SK-N-SH (cell line): ENCODE results near the gene KIF16B. TPM values are rescaled to one million over a fixed set of nuclear protein-coding genes. Genes with fewer than 3 reads are reported as not detected.

Source experiments
- CTCF ChIA-PET: fragments of 300-600, 350-600 bp; formaldehyde crosslinking; extraction: SDS; loops from one replicate; lab custom pipeline; 2021; lab: Yijun Ruan, JAX
- POLR2A ChIA-PET: fragments of 350-600 bp; sonication (Branson Sonifier 250); formaldehyde crosslinking; extraction: SDS; loops from one replicate; lab custom pipeline; 2020; ENCODE audit warnings: antibody characterized with exemption, inconsistent platforms; lab: Yijun Ruan, JAX
- DNase-seq: peaks from one replicate; pipeline ENCODE4 v3.0.0; 2012
- H2AFZ ChIP-seq: fragments of 200-600 bp; sonication (generic); 2 replicates; pipeline ENCODE4 v1.8.1; 2016; ENCODE audit warnings: antibody characterized with exemption, mild to moderate bottlenecking, low read depth
- H3F3A ChIP-seq: fragments of 200-600 bp; sonication (generic); replicated peaks from 2 replicates; pipeline ENCODE3; 2016; ENCODE audit warnings: antibody characterized with exemption, mild to moderate bottlenecking; ENCODE audit not compliant: insufficient read depth
- H3K27ac ChIP-seq, 2 experiments: fragments of 200-500 bp in 1 of 2; fragments of 200-600 bp in 1 of 2; sonication (Bioruptor generic) in 1 of 2; sonication (generic), shearing (Covaris generic) in 1 of 2; 2 replicates each; pipeline versions ENCODE4 v1.5.1 to v1.6.1; 2014 to 2016; ENCODE audit warnings: low read depth in 2 of 2, inconsistent platforms in 1 of 2, low read length in 1 of 2, mild to moderate bottlenecking in 1 of 2, mixed read lengths in 1 of 2
- H3K27me3 ChIP-seq: fragments of 200-600 bp; sonication (generic), shearing (Covaris generic); 2 replicates; pipeline ENCODE4 v1.6.1; 2016; ENCODE audit warnings: mixed run types; ENCODE audit not compliant: insufficient read depth
- H3K36me3 ChIP-seq, 2 experiments: fragments of 200-500 bp in 1 of 2; fragments of 200-600 bp in 1 of 2; sonication (Bioruptor generic) in 1 of 2; sonication (generic) in 1 of 2; replicated peaks in 1 of 2; 2 replicates each; pipeline versions ENCODE3 to v1.5.1; 2014 to 2016; ENCODE audit warnings: low read length in 1 of 2, mild to moderate bottlenecking in 1 of 2; ENCODE audit not compliant: insufficient read depth in 2 of 2, control insufficient read depth in 1 of 2
- H3K4me1 ChIP-seq, 2 experiments: fragments of 200-500 bp in 1 of 2; fragments of 200-600 bp in 1 of 2; sonication (Bioruptor generic) in 1 of 2; sonication (generic), shearing (Covaris generic) in 1 of 2; 2 replicates each; pipeline versions ENCODE4 v1.5.1 to v1.6.1; 2014 to 2016; ENCODE audit warnings: low read depth in 1 of 2, low read length in 1 of 2, mixed run types in 1 of 2; ENCODE audit not compliant: insufficient read depth in 2 of 2, control insufficient read depth in 1 of 2
- H3K4me2 ChIP-seq: fragments of 200-600 bp; sonication (generic), shearing (Covaris generic); 2 replicates; pipeline ENCODE4 v1.6.1; 2017; ENCODE audit warnings: mixed run types
- H3K4me3 ChIP-seq, 2 experiments: fragments of 200-500 bp in 1 of 2; fragments of 200-600 bp in 1 of 2; sonication (Bioruptor generic) in 1 of 2; sonication (generic), shearing (Covaris generic) in 1 of 2; 2 replicates each; pipeline versions ENCODE4 v1.5.1 to v1.8.1; 2014 to 2016; ENCODE audit warnings: low read depth in 2 of 2, inconsistent platforms in 1 of 2, low read length in 1 of 2, mild to moderate bottlenecking in 1 of 2, mixed read lengths in 1 of 2, moderate library complexity in 1 of 2
- H3K79me2 ChIP-seq: fragments of 200-600 bp; sonication (generic); 2 replicates; pipeline ENCODE4 v1.8.1; 2017; ENCODE audit warnings: mild to moderate bottlenecking; ENCODE audit not compliant: insufficient read depth
- H3K9ac ChIP-seq: fragments of 200-600 bp; sonication (generic); 2 replicates; pipeline ENCODE4 v1.6.1; 2017; ENCODE audit warnings: mixed run types
- H3K9me2 ChIP-seq: fragments of 200-600 bp; sonication (generic); 2 replicates; pipeline ENCODE4 v1.6.1; 2017; ENCODE audit warnings: mixed run types
- H3K9me3 ChIP-seq: fragments of 200-600 bp; sonication (generic); 2 replicates; pipeline ENCODE4 v1.6.1; 2017; ENCODE audit warnings: mixed run types, mild to moderate bottlenecking, moderate library complexity
- H4K20me1 ChIP-seq: fragments of 200-600 bp; sonication (generic); 2 replicates; pipeline ENCODE4 v1.6.1; 2017; ENCODE audit warnings: mild to moderate bottlenecking, mixed run types; ENCODE audit not compliant: insufficient read depth
- CHD2 ChIP-seq: fragments of 150-350 bp; IDR thresholded peaks from 2 replicates; pipeline ENCODE4 v1.6.1; 2018; ENCODE audit warnings: low read length; ENCODE audit not compliant: partially characterized antibody
- EP300 ChIP-seq, 2 experiments: IDR thresholded peaks; 2 replicates each; pipeline versions ENCODE4 v1.4.0 to v1.6.1; 2012; ENCODE audit warnings: borderline replicate concordance in 1 of 2, low read depth in 1 of 2, low read length in 1 of 2
- FOXJ3 ChIP-seq: sonication (generic); formaldehyde crosslinking; IDR thresholded peaks from 2 replicates; pipeline ENCODE4 v1.5.1; 2020; ENCODE audit warnings: mild to moderate bottlenecking, missing genetic modification reagents
- JUND ChIP-seq: IDR thresholded peaks from 2 replicates; pipeline ENCODE4 v1.4.0; 2012
- MEF2A ChIP-seq: IDR thresholded peaks from 2 replicates; pipeline ENCODE4 v1.4.0; 2012; ENCODE audit warnings: low read depth, borderline replicate concordance
- MXI1 ChIP-seq: IDR thresholded peaks from 2 replicates; pipeline ENCODE4 v1.6.1; 2012; ENCODE audit warnings: mild to moderate bottlenecking, low read depth, low read length, improper control_type of control experiment
- NFIC ChIP-seq: IDR thresholded peaks from 2 replicates; pipeline ENCODE4 v1.4.0; 2012; ENCODE audit warnings: borderline replicate concordance
- RAD21 ChIP-seq: IDR thresholded peaks from 2 replicates; pipeline ENCODE4 v1.6.1; 2012; ENCODE audit warnings: mild to moderate bottlenecking, low read length
- SIN3A ChIP-seq: IDR thresholded peaks from 2 replicates; pipeline ENCODE4 v1.6.1; 2012; ENCODE audit warnings: low read depth, mild to moderate bottlenecking, low read length, moderate library complexity, borderline replicate concordance
- TAF1 ChIP-seq: IDR thresholded peaks from 2 replicates; pipeline ENCODE4 v1.6.1; 2012; ENCODE audit warnings: low read depth, mild to moderate bottlenecking, low read length, moderate library complexity, borderline replicate concordance
- WGBS: methylation state at CpG from one replicate; pipeline ENCODE4 v1.1.6; 2017; ENCODE audit warnings: low lambda C conversion rate; 5-methylcytosine and 5-hydroxymethylcytosine counted together
- polyA plus RNA-seq, 3 experiments: library from polyadenylated mRNA; depleted of rRNA; stranded (reverse); fragments of >200 nt; gene quantifications; 2 replicates each; pipeline ENCODE4 v1.2.3, GENCODE V29; 2012
- TF ChIP-seq, protein P1 (sequence below): IDR thresholded peaks from 2 replicates; pipeline ENCODE4 v1.4.0; 2012; ENCODE audit warnings: low read depth, borderline replicate concordance
- TF ChIP-seq, protein P2 (sequence below): IDR thresholded peaks from 2 replicates; pipeline ENCODE4 v1.6.1; 2012; ENCODE audit warnings: mild to moderate bottlenecking, low read depth, low read length, moderate library complexity
- TF ChIP-seq, protein P3 (sequence below): fragments of 150-350 bp; IDR thresholded peaks from 2 replicates; pipeline ENCODE4 v1.6.1; 2017; ENCODE audit warnings: antibody characterized with exemption, low read length, low read depth, borderline replicate concordance
- TF ChIP-seq, protein P4 (sequence below): IDR thresholded peaks from 2 replicates; pipeline ENCODE4 v1.4.0; 2012; ENCODE audit warnings: low read depth
- TF ChIP-seq, protein P5 (sequence below): IDR thresholded peaks from 2 replicates; pipeline ENCODE4; 2012
- TF ChIP-seq, protein P6 (sequence below): fragments of 200-600 bp; sonication (generic); IDR thresholded peaks from 2 replicates; pipeline ENCODE4 v1.6.1; 2017; ENCODE audit warnings: antibody characterized with exemption, mild to moderate bottlenecking, moderate library complexity

The KIF16B gene
- polyA plus RNA-seq, 1 of the 3 experiments (the other 2 are of a cell fraction), result 3.3 TPM

DNA sequence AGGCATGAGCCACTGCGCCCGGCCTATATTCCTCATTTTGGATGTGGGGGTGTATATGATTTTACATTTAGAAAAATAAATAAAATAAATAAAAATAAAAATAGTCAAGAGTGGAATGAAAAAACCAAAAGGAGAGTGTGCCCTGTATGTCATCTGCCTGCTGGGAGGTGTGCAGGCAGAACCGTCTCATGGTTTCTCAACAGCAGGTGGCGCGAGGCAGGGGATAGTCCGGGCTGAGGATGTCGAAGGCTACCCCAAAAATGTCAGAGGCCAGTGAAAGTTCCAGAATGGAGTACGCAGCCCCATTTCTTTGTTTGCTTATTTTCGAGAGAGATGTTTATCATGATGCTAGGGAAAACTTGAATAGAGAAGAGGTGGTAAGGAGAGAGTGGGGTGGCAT lies 16.4 kb upstream of the KIF16B start:
- Histone ChIP-seq H3K4me1 (no peaks in the 10 kb centered on the region), H3K9me2 (no peaks in the 10 kb centered on the region), H3K36me3 (no peaks in the 10 kb centered on the region), H3F3A (no peaks in the 10 kb centered on the region), H3K4me2 (no peak overlapping the region), H3K9me3 (no peaks in the 10 kb centered on the region), H3K9ac (no peak overlapping the region), H3K27ac (no peak overlapping the region), H3K4me3 (no peak overlapping the region), H2AFZ (no peak overlapping the region), H3K79me2 (no peaks in the 10 kb centered on the region), H3K27me3 (no peaks in the 10 kb centered on the region; the same call in 1 of the 2 replicates), H4K20me1 (no peaks in the 10 kb centered on the region)
- TF ChIP-seq MEF2A (no peak), NFIC (no peak), CHD2 (no peak), RAD21 (no peak)
- TF ChIP-seq, protein P1, sequence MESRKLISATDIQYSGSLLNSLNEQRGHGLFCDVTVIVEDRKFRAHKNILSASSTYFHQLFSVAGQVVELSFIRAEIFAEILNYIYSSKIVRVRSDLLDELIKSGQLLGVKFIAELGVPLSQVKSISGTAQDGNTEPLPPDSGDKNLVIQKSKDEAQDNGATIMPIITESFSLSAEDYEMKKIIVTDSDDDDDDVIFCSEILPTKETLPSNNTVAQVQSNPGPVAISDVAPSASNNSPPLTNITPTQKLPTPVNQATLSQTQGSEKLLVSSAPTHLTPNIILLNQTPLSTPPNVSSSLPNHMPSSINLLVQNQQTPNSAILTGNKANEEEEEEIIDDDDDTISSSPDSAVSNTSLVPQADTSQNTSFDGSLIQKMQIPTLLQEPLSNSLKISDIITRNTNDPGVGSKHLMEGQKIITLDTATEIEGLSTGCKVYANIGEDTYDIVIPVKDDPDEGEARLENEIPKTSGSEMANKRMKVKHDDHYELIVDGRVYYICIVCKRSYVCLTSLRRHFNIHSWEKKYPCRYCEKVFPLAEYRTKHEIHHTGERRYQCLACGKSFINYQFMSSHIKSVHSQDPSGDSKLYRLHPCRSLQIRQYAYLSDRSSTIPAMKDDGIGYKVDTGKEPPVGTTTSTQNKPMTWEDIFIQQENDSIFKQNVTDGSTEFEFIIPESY, result no peak
- TF ChIP-seq, protein P2, sequence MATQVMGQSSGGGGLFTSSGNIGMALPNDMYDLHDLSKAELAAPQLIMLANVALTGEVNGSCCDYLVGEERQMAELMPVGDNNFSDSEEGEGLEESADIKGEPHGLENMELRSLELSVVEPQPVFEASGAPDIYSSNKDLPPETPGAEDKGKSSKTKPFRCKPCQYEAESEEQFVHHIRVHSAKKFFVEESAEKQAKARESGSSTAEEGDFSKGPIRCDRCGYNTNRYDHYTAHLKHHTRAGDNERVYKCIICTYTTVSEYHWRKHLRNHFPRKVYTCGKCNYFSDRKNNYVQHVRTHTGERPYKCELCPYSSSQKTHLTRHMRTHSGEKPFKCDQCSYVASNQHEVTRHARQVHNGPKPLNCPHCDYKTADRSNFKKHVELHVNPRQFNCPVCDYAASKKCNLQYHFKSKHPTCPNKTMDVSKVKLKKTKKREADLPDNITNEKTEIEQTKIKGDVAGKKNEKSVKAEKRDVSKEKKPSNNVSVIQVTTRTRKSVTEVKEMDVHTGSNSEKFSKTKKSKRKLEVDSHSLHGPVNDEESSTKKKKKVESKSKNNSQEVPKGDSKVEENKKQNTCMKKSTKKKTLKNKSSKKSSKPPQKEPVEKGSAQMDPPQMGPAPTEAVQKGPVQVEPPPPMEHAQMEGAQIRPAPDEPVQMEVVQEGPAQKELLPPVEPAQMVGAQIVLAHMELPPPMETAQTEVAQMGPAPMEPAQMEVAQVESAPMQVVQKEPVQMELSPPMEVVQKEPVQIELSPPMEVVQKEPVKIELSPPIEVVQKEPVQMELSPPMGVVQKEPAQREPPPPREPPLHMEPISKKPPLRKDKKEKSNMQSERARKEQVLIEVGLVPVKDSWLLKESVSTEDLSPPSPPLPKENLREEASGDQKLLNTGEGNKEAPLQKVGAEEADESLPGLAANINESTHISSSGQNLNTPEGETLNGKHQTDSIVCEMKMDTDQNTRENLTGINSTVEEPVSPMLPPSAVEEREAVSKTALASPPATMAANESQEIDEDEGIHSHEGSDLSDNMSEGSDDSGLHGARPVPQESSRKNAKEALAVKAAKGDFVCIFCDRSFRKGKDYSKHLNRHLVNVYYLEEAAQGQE, result no peak
- no peak for DNase-seq
- ChIA-PET CTCF (interaction anchor here (1.1 kb wide), 1 partner anchor 15 kb away, joined by 3 read pairs; no protein-coding TSS in a partner anchor), POLR2A (no interaction called here)
- WGBS, result 76% methylated on average over 9 of the region's 9 CpGs

DNA sequence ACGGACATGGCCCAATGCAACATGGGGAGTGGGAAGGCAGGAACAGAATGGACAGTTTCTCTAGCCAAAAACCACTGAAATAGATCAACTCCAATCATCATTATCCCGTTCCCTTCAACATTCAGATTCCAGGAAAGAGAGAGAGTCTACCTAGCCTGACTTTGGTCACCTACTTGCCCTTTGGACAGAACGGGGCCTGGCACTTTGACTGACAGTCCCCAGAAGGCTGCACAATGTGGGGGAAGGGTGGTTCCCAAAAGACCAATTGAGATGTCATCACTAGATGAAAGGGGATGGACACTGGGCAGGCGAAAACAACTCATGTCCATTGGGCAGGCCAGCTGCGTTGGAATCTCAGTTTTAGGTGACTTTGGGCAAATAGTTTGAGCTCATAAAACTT lies 15.0 kb upstream of the KIF16B start:
- TF ChIP-seq FOXJ3 (CRISPR knock-in tag), result no peak
- TF ChIP-seq, protein P3, sequence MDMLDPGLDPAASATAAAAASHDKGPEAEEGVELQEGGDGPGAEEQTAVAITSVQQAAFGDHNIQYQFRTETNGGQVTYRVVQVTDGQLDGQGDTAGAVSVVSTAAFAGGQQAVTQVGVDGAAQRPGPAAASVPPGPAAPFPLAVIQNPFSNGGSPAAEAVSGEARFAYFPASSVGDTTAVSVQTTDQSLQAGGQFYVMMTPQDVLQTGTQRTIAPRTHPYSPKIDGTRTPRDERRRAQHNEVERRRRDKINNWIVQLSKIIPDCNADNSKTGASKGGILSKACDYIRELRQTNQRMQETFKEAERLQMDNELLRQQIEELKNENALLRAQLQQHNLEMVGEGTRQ, result no peak
- no peak for TF ChIP-seq JUND
- no peak for TF ChIP-seq NFIC
- TF ChIP-seq, protein P4, sequence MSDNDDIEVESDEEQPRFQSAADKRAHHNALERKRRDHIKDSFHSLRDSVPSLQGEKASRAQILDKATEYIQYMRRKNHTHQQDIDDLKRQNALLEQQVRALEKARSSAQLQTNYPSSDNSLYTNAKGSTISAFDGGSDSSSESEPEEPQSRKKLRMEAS, result no peak
- no peak for TF ChIP-seq SIN3A
- no peak for TF ChIP-seq TAF1
- TF ChIP-seq, protein P5, sequence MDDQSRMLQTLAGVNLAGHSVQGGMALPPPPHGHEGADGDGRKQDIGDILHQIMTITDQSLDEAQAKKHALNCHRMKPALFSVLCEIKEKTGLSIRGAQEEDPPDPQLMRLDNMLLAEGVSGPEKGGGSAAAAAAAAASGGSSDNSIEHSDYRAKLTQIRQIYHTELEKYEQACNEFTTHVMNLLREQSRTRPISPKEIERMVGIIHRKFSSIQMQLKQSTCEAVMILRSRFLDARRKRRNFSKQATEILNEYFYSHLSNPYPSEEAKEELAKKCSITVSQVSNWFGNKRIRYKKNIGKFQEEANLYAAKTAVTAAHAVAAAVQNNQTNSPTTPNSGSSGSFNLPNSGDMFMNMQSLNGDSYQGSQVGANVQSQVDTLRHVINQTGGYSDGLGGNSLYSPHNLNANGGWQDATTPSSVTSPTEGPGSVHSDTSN, result no peak
- TF ChIP-seq, protein P6, sequence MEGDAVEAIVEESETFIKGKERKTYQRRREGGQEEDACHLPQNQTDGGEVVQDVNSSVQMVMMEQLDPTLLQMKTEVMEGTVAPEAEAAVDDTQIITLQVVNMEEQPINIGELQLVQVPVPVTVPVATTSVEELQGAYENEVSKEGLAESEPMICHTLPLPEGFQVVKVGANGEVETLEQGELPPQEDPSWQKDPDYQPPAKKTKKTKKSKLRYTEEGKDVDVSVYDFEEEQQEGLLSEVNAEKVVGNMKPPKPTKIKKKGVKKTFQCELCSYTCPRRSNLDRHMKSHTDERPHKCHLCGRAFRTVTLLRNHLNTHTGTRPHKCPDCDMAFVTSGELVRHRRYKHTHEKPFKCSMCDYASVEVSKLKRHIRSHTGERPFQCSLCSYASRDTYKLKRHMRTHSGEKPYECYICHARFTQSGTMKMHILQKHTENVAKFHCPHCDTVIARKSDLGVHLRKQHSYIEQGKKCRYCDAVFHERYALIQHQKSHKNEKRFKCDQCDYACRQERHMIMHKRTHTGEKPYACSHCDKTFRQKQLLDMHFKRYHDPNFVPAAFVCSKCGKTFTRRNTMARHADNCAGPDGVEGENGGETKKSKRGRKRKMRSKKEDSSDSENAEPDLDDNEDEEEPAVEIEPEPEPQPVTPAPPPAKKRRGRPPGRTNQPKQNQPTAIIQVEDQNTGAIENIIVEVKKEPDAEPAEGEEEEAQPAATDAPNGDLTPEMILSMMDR, result no peak
- no peak for TF ChIP-seq EP300 (IDR thresholded peaks at IDR 0.05; ENCODE audit: borderline replicate concordance in 1 of 2, low read depth in 1 of 2, low read length in 1 of 2)
- no peak for TF ChIP-seq MXI1
- H2AFZ ChIP-seq, result no peak overlapping the region
- H3K9me3 ChIP-seq, result no peaks in the 10 kb centered on the region
- no peaks in the 10 kb centered on the region for H3K4me1 ChIP-seq
- CTCF ChIA-PET, result no interaction called here
- H3K4me3 ChIP-seq, result no peak overlapping the region
- DNase-seq, result no peak
- no peaks in the 10 kb centered on the region for H4K20me1 ChIP-seq
- no peak overlapping the region for H3K9ac ChIP-seq
- H3F3A ChIP-seq, result no peaks in the 10 kb centered on the region
- no peak overlapping the region for H3K27ac ChIP-seq
- WGBS, result 31% methylated on average over 5 of the region's 5 CpGs
- no peaks in the 10 kb centered on the region for H3K36me3 ChIP-seq
- H3K27me3 ChIP-seq, result no peaks in the 10 kb centered on the region; the same call in 1 of the 2 replicates
- no peak overlapping the region for H3K4me2 ChIP-seq
- H3K79me2 ChIP-seq, result no peaks in the 10 kb centered on the region
- H3K9me2 ChIP-seq, result no peaks in the 10 kb centered on the region
- POLR2A ChIA-PET, result no interaction called here
